HG02798 (cell line): Measurements from ENCODE around the gene XYLB.
"Not testable (repeated sequence)": the region's sequence is repeated elsewhere in the genome, so short reads cannot be mapped to it uniquely, and the experiment has no call there.

Experiments used
- ATAC-seq: cut with Tn5 transposase; IDR thresholded peaks from one replicate; pipeline ENCODE4 v1.9.1; 2021; ENCODE audit warnings: mild to moderate bottlenecking; ENCODE audit not compliant: unreplicated experiment, poor library complexity

Gene XYLB

DNA sequence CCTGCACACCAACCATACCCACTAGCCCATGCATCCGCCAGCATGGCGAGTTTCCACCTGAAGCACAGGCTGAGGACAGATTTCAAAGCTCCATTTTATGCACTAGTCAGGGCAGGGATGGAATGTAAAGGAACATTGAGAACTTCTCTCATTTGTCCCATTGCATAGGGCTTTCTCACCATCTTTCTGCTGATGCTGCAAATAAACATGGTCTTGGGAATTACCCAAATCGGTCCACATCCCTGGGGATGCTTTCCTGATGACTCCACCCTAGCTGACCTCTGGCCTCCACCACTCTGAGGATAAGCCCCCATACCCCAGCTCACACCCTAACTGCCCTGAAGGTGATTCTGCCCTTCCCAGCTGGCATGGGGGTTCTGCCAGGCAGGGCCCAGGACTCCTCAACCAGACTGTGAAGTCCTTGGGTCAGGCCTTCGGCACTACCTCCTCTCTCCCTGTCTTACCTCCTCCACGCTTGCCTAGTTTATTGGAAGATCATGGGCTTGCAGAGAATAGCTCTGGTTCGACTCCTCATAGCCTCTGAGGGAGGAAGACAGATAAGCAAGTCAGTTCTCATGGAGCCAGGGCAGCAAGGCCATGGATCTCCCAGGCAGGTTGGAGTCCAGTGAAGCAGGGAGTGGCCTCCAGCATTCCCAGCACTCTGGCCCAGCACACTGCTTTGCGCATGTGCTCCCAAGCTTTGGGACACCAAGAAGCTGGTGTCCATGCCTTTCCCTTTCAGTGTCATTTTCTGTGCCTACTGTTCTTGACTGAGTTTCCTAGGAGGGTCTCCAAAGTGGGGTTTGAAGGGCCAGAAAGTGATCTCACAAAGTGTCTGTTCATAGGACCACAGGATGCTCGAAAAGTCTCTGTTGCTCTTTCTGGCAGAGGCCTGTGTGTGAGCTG, 27.6 kb upstream of the XYLB start:
- ATAC-seq: no peak

DNA sequence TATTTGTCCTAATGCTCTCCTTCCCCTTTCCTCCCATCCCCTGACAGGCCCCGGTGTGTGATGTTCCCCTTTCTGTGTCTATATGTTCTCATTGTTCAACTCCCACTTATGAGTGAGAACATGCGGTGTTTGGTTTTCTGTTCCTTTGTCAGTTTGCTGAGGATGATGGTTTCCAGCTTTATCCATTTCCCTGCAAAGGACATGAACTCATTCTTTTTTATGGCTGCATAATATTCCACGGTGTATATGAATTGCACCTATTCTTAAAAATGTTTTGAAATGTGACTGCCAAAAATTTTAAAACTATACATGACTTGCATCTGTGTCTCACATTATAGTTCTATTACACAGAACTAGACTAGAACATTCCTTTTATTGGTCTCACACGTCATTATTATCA, 25.9 kb upstream of the XYLB start:
- ATAC-seq: not testable (repeated sequence)

DNA sequence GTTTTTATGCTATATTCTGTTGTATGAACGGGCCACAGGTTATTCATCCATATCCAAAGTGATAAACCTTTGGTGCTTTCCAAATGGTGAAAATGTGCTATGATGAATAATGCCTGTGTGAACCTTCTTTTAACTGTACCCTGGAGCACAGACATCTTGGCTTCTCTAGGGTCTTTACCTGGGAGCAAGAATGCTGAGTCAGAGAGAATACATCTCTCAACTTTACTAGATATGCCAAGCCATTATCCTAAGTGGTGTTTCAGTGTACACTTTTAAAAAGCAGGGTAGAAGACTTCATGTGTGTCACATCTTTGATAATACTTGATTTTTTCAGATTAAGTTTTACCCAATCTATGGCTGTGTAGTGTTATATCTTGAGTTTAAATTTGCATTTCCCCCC, 23.5 kb upstream of the XYLB start:
- no peak for ATAC-seq

DNA sequence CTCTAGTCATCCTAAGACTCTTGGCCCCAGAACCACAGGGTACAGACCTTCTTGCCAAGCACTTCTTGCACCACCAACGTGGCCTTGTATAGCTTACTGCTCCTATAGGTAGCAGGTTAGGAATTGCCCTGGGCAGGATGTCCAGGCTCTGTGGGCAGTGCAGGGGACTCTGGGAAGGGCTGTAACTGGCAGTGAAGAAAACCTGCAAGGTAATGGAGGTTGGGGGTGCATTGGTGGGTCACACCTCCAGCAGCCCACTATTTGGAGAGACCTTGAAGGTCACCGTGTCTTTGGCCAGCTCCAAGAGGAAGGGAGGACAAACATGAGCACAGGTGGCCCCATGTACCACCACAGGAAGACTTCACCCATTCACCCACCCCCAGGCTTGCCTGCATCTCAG, 21.3 kb upstream of the XYLB start:
- no peak for ATAC-seq

DNA sequence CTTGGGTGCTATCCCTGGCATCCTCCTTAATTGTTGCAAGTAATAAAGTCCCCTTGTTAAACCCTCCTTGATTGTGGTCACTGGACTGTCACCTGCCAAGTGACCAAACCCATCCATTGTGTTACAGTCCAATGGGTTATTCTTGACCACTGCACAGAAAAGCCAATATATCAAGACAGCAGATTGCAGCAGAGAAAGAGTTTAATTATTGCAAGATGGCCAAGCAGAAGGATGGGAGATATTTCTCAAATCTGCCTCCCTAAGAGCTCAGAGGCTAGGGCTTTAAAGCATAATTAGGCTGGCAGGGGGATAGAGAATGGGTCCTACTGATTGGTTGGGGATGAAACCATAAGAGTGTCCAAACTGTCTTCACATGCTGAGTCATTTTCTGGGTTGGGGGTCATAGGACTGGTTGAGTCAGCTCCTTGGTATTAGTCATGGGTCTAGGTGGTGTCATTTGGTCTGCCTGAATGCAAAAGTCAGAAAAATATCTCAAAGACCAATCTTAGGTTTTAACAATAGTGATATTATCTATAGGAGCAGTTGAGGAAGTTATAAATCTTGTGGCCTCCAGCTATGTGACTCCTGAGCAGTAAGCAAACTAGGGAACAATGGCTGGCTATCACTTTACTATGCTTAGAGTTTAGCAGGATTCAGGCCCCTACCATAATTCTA, 19.1 kb upstream of the XYLB start:
- no peak for ATAC-seq

DNA sequence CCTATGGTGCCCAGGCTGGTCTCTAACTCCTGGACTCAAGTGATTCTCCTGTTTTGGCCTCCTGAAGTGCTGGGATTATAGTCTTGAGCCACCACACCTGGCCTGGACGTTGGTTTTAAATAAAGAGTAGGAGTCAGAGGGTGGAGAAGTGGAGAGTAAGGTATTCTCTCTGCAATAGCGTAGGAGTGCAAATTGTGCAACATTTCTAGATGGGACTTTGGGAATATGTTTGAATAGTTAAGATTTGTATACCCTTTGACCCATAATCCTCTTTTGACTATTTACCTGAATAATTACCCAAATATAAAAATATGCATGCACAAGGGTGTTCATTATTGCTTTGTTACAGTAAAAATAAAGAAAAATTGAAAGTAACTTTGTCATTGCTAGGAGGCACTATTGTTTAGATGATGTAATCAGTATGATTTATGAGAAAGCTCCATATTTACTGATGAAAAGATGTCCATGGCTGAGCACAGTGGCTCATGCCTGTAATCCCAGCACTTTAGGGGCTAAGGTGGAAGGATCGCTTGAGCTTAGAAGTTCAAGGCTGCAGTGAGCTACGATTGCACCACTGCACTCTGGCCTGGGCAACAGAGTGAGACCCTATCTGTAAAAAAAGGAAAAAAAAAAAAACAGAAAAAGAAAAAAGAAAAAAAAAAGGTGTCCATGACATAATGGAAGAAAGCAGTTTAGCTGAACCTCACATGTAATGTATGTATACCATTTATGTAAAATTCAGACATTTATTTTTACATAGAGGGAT, 15.1 kb upstream of the XYLB start:
- ATAC-seq: no peak

DNA sequence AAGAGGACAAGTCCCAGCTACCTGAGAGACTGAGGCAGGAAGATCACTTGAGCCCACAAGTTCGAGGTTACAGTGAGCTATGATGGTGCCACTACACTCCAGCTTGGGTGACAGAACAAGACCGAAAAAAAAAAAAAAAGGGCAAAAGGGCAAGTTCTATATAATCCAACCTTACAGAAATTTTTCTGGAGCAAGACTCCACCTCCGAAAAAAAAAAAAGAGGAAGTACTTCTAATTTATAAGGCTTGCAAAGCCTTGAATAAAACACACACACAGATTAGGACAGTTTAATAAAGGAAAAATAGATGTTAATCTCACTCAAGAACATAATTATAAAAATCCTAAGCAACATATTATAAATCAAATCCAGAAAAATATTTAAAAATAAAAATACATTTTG, 14.4 kb upstream of the XYLB start:
- no peak for ATAC-seq

DNA sequence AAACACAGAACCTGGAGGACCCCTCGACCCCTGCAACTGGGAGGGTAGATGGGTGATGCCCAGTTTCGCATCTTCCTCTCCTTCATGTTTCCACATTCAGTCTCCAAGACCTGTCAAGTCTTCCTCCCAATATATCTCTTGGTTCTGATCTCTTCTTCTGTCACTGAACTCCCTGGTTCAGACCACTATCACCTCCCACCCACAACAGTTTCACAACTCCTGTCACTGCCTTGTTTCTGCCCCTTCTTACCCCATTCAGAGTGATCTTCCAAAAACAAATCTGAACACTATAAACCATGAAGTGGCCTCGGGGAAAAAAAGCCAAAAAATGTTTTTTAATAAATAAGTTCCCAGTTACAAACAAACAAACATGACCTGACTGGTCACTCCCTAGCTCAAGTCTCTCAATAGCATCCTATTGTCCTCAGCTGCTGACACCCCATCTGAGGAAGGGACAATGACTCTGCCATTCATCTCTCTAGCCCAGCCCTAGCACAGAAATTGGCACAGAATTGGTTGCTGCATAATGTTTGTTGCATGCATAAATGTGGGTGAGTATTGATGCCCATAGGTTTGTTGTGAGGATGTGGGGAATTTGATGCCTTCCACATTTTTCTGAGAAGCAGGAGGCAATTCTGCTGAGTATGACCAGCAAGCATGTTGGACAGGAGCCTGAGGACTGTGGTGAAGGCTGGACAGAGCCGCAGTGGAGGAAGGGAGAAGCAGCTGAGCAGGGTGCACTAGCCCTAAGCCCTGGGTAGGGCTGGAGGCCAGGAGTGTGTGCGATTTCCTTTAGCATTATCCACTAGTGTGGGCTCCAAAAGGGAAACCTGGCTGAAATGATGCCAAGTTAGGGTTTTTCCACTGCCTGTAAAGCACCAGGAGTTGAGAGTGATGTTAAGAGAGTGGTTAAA, 12.2 kb upstream of the XYLB start:
- ATAC-seq: no peak

DNA sequence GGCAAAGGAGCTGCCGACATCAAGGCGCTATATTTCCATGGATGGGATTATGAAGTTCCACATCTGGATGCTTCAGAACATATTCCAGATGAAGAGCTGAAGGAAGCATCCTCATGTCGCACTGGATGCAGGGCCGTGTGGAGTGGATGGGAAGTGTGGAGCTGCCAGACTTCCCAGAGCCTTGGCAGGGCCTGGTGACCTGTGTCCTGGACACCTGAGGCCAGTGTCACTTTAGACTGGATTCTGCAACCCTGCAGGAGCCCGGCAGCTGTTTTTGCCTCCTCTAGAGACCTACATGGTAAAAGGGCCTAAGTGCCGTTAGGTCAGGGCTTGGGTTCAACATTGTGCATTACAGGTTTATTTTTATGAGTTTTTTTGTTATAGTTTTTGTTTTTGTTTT, 11.3 kb upstream of the XYLB start:
- ATAC-seq: no peak

DNA sequence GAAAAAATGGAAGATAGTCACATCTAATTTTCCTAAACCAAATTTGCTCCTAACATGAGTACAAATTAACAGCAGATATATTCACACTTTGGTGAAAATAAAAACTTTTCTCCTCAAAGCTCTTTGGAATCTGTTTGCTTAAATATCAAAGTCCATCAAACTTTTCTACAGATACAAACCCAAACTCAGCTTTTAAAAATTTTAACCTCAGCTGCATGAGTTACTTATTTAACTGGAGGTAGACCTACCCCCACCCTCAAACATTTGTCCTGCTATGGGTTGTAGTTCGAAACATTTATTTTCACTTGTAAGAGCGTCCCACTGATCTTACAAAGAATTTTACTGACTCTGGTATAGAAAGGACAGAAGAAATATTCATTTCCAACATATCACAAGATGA, 8.9 kb upstream of the XYLB start:
- ATAC-seq: no peak

DNA sequence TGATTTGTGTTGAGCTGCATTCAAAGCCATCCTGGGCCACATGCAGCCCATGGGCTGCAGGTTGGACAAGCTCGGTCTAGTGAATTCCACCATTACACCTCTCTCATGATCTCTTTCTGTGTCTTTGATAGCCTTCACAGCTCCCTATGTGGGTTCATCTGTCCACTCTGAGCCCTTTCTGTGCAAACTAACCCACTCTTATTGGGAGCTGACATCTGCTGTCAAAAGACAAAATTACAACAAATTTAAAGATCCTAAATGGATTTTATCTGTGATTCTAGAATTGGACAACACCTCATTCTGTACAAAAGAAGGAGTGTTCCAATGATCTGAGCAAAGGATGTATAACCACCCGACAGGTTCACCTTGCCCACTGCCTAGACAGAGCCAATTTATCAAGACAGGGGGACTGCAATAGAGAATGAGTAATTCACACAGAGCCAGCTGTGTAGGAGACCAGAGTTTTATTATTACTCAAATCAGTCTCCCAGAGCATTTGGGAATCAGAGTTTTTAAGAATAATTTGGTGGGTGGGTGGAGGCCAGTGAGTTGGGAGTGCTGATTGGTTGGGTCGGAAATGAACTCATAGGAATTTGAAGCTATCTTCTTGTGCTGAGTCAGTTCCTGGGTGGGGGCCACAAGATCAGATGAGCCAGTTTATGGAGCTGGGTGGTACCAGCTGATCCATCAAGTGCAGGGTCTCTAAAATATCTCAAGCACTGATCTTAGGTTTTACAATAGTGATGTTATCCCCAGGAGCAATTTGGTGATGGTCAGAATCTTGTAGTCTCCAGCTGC, 2.6 kb upstream of the XYLB start:
- ATAC-seq: no peak

DNA sequence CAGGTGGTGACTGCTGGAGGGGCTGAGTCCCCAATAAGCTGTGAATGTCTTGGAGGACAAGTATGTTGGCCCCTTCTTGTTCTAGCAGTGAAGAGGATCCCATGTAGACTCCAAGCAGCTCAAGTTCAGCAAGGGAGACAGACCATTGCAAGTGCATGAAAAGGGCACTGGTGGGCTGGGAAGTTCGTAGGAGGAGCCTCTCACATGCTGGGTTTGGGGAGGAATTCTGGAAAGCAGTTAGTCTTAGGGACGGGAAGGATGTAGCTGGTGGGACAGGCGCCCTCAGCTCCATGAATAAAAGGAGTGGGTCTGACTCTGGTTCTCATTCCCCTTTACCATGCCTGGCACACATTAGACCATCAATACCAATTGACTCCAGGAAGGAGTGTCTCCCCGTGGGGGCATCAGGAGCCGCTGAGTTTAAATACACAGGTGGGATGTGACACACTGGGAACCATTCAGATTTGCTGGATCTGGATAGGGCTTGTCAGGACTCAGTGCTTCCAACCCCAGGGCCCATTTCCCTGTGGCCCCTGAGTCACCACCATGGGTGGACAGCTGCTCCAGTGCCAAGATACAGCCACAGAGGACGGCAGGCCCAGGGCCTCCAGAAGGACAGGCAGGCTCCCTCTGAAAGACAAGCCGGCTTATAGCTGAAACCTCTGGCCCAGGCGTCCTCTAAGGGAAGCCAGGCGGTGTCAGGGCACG, 552 bp upstream of the XYLB start:
- ATAC-seq: peak; percentile 23

DNA sequence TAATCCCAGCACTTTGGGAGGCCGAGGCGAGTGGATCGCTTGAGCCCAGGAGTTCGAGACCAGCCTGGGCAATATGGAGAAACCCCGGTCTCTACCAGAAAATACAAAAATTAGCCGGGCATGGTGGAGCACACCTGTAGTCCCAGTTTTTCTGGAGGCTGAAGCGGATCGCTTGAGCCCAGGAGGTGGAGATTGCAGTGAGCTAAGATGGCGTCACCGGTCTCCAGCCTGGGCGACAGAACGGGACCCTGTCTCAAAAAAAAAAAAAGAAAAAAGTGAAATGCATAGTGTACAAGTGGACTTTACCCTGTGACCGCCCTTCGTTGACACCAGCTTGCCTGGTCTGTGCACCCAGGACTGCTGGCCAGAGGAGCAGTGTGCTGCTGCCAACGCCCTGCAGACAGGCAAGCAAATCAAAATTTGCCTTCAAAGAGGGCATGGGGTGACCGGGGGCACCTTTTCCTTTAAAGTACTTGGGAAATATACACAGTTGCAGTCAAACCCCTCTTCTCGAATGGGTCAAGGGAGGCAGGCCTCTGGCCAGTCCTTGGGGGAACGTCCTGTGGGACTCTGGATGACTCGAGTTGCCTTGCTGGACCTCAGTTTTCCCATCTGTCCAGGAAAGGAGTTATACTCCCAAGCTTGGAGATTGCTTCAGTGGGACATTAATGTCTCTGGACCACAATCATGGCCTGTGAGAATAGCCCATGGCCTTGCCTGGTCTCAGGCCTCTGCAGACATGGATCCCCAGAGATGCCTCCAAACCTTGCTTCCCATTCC, 1.0 kb downstream of the XYLB start:
- no peak for ATAC-seq

DNA sequence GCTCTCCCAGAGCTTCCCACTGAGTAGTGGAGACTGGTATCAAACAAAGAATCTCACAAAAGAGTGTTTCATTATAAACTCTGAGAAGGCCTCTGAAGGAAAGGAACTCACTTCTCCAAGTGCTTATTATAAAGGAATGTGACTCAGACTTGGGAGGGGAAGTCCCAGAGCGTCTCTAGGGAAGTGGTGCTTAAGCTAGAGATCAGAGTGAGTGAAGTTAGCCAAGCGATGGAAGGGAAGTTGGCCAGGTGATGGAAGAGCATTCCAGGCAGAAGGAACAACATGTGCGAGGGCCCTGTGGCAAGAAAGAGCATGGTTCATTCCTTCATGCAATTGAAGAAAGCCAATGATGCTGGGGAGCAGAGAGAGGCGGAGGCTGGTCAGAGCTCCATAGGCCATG, 2.3 kb downstream of the XYLB start:
- no peak for ATAC-seq

DNA sequence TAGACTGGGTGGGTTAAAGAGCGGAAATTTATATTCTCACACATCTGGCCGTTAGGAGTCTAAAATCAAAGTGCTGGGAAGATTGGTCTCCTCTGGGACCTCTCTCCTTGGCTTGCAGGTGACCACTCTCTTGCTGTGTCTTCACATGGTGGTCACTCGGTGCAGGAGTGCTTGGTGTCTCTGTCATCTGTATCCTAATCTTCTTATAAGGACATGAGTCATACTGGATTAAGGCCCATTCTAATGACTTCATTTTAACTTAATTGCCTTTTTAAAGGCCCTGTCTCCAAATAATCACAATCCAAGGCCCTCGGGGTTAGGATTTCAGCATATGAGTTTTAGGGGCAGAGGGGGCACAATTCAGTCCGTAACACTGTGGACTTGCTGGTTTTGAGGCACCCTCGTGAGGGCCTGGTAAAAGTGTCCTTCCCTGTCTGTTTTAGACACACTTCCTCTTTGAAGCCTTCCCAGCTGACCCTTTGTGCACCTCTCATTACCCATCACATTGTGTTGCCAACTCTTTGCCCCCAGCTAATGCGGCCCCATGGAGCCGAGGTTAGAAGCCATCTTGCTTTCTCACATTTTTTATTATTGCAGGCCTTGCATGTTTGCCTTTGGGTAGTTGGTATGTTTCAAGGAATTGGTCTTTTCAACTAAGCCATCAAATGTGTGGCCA, 3.2 kb downstream of the XYLB start:
- ATAC-seq: no peak

DNA sequence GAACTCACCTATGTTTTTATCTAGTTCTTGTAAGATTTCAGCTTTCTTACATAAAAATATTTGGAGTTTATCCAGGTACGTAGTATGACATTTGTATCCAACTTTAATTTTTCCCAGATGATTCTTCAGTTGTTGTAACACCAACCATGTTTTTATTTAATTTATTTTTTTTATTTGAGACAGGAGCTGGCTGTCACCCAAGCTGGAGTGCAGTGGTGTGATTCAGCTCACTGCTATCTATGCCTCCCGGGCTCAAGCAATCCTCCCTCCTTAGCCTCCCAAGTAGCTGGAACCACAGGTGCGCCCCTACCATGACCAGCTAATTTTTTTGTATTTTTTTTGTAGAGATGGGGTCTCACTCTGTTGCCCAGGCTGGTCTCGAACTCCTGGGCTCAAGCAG, 6.6 kb downstream of the XYLB start:
- no peak for ATAC-seq

DNA sequence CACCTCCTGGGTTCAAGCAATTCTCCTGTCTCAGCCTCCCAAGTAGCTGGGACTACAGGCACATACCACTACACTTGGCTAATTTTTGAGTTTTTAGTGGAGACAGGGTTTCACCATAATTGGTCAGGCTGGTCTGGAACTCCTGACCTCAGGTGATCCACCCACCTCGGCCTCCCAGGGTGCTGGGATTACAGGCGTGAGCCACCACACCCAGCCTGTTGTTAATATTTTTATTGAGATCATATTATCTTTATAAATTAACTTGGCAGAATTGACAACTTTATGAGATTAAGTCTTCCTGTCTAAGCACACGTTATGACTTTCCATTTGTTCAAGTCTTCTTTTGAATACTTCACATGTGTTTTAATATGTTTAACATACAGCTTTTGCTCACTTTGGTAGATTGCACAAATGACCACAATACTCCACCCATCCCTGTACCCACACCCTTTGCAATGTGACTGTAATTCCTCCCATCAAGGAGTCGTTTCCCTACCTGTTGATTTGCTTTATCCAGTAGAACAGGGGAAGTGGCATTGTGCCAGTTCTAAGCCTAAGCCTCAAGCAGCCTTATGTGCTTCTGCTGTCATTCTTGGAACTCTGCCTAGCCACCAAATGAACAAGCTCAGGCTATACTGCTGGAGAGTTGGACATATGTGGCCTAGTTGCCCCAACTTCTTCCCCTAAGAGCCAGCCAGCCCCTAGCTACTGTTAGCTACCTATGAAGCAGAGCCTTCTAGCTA, 8.2 kb downstream of the XYLB start:
- no peak for ATAC-seq
